ENCODE measurements around the gene HK2.
A peak's percentile ranks its signal among the peaks of the same experiment; 100 is the strongest.
"Not testable (repeated sequence)": the region's sequence is repeated elsewhere in the genome, so short reads cannot be mapped to it uniquely, and the experiment has no call there.

The HK2 gene

GRCh38 chr2:74884118-74884762, 50.3 kb downstream of the HK2 start:
- FAIRE-seq (no peak), DNase-seq (ENCODE audit: insufficient read length, low spot score) (no peak)
- TF ChIP-seq POLR2A (IDR thresholded peaks at IDR 0.05; ENCODE audit: low read depth, low read length): no peak

- FAIRE-seq (no peak), DNase-seq (ENCODE audit: insufficient read length, low spot score) (no peak)
- no peak for TF ChIP-seq POLR2A (IDR thresholded peaks at IDR 0.05; ENCODE audit: low read depth, low read length)
These were observed 50.9 kb downstream of the HK2 start for GRCh38 chr2:74884866-74885265.

DNA sequence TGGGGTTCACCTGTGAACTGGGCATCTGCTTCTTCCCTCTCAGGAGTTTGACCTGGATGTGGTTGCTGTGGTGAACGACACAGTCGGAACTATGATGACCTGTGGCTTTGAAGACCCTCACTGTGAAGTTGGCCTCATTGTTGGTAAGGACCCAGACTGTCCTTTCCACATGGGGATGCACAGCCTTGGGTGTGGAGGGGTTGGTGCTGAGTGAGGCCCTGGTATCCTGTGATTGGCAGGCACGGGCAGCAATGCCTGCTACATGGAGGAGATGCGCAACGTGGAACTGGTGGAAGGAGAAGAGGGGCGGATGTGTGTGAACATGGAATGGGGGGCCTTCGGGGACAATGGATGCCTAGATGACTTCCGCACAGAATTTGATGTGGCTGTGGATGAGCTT, 52.3 kb downstream of the HK2 start:
- no peak for TF ChIP-seq POLR2A (IDR thresholded peaks at IDR 0.05; ENCODE audit: low read depth, low read length)
- FAIRE-seq: no peak
- no peak for DNase-seq (ENCODE audit: insufficient read length, low spot score)

- no peak for DNase-seq (ENCODE audit: insufficient read length, low spot score)
- no peak for FAIRE-seq
- TF ChIP-seq POLR2A (IDR thresholded peaks at IDR 0.05; ENCODE audit: low read depth, low read length): no peak
These were observed 52.9 kb downstream of the HK2 start for GRCh38 chr2:74886811-74887210.

GRCh38 chr2:74887445-74887951, 53.6 kb downstream of the HK2 start:
- FAIRE-seq: no peak
- TF ChIP-seq POLR2A (IDR thresholded peaks at IDR 0.05; ENCODE audit: low read depth, low read length): no peak
- no peak for DNase-seq (ENCODE audit: insufficient read length, low spot score)

DNA sequence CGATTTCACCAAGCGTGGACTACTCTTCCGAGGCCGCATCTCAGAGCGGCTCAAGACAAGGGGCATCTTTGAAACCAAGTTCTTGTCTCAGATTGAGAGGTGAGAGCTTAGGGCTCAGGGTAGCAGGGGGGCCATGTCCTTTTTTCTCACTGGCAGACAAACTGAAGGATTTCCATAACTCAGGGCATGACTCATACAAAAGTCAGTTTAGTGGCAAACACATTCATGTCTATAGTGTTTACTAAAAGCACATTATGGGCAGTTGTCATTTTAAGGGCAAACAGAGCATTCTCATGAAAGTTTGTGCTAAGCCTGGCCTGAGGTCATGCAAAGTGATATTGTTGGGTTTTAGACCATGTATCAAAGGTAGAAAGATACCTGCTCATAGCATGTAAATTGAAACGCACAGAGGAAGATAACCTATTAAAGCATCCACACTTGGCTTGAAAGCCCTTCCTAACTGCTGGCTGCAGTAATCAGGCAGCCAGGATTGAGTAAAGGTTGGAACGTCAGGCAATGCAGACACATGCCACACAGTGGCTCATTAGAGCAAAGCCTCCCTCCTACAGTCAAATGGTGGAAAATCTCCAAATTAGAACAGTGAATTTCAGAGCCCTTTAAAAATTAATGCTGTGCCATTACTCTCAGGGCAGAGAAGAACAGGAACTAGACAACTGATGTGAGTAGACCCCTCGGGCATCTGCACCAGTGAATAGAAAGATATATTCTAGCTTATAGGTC, 54.2 kb downstream of the HK2 start:
- FAIRE-seq: no peak
- no peak for TF ChIP-seq POLR2A (IDR thresholded peaks at IDR 0.05; ENCODE audit: low read depth, low read length)
- DNase-seq (ENCODE audit: insufficient read length, low spot score): no peak

DNA sequence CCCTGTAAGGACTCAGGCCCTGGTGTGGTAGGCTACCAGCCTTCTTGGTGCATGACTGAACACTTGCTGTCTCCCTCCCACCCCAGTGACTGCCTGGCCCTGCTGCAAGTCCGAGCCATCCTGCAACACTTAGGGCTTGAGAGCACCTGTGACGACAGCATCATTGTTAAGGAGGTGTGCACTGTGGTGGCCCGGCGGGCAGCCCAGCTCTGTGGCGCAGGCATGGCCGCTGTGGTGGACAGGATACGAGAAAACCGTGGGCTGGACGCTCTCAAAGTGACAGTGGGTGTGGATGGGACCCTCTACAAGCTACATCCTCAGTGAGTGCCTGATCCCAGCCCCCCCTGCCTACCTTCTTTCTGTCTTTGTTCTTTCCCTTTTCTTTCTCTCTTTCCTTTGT, 55.2 kb downstream of the HK2 start:
- TF ChIP-seq POLR2A (IDR thresholded peaks at IDR 0.05; ENCODE audit: low read depth, low read length): no peak
- no peak for FAIRE-seq
- DNase-seq (ENCODE audit: insufficient read length, low spot score): no peak

DNA sequence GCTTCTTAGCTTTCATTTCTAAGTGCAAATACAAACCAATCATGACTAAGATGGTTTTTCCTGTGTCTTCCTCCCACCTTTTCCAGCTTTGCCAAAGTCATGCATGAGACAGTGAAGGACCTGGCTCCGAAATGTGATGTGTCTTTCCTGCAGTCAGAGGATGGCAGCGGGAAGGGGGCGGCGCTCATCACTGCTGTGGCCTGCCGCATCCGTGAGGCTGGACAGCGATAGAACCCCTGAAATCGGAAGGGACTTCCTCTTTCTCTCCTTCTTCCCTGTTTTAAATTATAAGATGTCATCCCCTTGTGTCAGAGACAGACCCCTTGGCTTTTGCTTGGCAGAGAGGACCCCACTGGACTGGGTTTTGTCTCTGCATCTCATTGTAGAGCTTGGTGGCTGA, 56.8 kb downstream of the HK2 start:
- FAIRE-seq (no peak), DNase-seq (ENCODE audit: insufficient read length, low spot score) (no peak)
- TF ChIP-seq POLR2A (IDR thresholded peaks at IDR 0.05; ENCODE audit: low read depth, low read length): no peak

DNA sequence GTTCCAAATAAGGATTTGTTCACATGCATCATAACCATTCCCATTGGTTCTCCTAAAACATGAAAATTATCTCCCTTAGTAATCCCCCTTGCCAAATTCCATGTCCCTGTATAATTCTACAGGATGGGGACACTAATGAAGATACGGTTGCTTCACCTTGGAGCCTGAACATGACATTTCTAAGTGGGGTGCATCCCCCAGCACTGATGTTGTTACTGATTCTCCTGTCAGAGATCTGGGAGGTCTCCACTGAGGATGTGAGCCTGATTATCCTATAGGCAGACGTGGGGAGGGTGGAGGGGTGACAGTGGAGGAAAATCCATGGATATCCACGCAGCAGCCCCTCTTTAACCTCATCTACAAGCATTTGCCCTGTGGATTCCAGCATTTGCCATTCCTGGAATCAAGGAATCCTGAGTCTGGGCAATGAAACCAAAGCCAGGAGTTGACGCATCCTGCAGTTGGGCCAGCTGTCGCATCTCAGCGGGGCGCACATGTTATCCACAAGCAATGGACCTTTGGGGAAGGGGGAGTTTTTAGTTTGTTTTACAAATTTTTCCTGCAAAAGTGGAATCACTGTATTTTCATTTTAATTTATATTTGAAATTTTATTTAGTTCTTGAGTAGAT, 57.3 kb downstream of the HK2 start:
- DNase-seq (ENCODE audit: insufficient read length, low spot score) (no peak), FAIRE-seq (no peak)
- TF ChIP-seq POLR2A (IDR thresholded peaks at IDR 0.05; ENCODE audit: low read depth, low read length): no peak

- FAIRE-seq; DNase-seq (ENCODE audit: insufficient read length, low spot score): not testable (repeated sequence)
These were observed 57.9 kb downstream of the HK2 start for GRCh38 chr2:74891816-74892215.

- FAIRE-seq: no peak
- no peak for TF ChIP-seq POLR2A (IDR thresholded peaks at IDR 0.05; ENCODE audit: low read depth, low read length)
These were observed 58.7 kb downstream of the HK2 start for GRCh38 chr2:74892609-74893008.

DNA sequence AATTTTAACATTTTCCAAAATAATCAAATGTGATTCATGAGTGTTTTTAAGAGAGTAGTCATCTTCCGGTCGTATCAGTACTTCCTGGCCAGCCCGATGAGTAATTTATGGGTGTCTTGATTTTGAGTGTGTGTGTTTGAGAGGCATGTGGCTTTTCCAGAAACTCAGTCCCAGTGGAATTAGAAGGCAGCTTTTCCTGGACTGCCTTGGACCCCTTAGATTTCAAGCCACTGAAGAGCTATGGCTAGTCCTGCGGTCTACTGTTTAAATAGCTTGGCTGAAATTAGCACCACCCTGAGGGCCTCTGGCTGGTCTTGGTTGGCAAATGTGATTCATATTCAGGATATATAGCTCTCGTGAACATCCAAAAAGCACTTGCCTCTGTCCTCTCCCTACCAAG, 59.4 kb downstream of the HK2 start:
- DNase-seq (ENCODE audit: insufficient read length, low spot score) (peak; percentile 33), FAIRE-seq (no peak)
- TF ChIP-seq POLR2A (IDR thresholded peaks at IDR 0.05; ENCODE audit: low read depth, low read length): no peak

More at GRCh38 chr2:74892609-74893008, 58.7 kb downstream of the HK2 start:
- no peak for DNase-seq (ENCODE audit: insufficient read length, low spot score)

GRCh38 chr2:74894272-74894981, 60.5 kb downstream of the HK2 start:
- no peak for DNase-seq (ENCODE audit: insufficient read length, low spot score)
- TF ChIP-seq POLR2A (IDR thresholded peaks at IDR 0.05; ENCODE audit: low read depth, low read length): no peak
- no peak for FAIRE-seq

DNA sequence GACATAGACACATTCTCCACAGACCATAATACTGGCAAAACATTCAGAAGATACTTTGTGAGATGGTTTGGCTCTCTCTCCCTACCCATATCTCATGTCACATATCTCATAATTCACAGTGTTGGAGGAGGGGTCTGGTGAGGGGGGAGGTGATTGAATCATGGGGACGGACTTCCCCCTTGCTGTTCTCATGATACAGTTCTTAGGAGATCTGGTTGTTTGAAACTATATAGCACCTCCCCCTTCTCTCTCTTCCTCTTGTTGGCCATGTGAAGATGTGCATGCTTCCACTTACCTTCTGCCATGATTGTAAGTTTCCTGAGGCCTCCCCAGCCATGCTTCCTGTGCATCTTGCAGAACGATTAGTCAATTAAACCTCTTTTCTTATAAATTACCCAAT, 61.1 kb downstream of the HK2 start:
- no peak for FAIRE-seq
- DNase-seq (ENCODE audit: insufficient read length, low spot score): no peak
- no peak for TF ChIP-seq POLR2A (IDR thresholded peaks at IDR 0.05; ENCODE audit: low read depth, low read length)
